Measurements from ENCODE around the gene ACOXL.
A peak's percentile ranks its signal among the peaks of the same experiment; 100 is the strongest.

The ACOXL gene

GRCh38 chr2:110720547-110720946 is 11.8 kb upstream of the ACOXL start:
- DNase-seq: no peak

- DNase-seq: no peak
Observed at GRCh38 chr2:110724820-110725219, 7.6 kb upstream of the ACOXL start.

- no peak for DNase-seq
Observed at GRCh38 chr2:110725370-110725769, 7.0 kb upstream of the ACOXL start.

- no peak for DNase-seq
Observed at GRCh38 chr2:110725859-110726258, 6.5 kb upstream of the ACOXL start.

- no peak for DNase-seq
Observed at GRCh38 chr2:110726285-110726684, 6.1 kb upstream of the ACOXL start.

- no peak for DNase-seq
Observed at GRCh38 chr2:110727923-110728322, 4.5 kb upstream of the ACOXL start.

GRCh38 chr2:110729106-110729505 is 3.3 kb upstream of the ACOXL start:
- DNase-seq: no peak

GRCh38 chr2:110731064-110731463 is 1.3 kb upstream of the ACOXL start:
- no peak for DNase-seq

GRCh38 chr2:110735366-110735765 is 3.0 kb downstream of the ACOXL start:
- DNase-seq: no peak

- no peak for DNase-seq
Observed at GRCh38 chr2:110737783-110738182, 5.4 kb downstream of the ACOXL start.

- peak; percentile 25 for DNase-seq
Observed at GRCh38 chr2:110740747-110741349, 8.5 kb downstream of the ACOXL start.

GRCh38 chr2:110741491-110741980 is 9.2 kb downstream of the ACOXL start:
- DNase-seq: no peak

GRCh38 chr2:110742412-110742811 is 10.0 kb downstream of the ACOXL start:
- no peak for DNase-seq

GRCh38 chr2:110743600-110743999 is 11.2 kb downstream of the ACOXL start:
- no peak for DNase-seq

GRCh38 chr2:110744429-110744828 is 12.1 kb downstream of the ACOXL start:
- DNase-seq: no peak

- DNase-seq: no peak
Observed at GRCh38 chr2:110745048-110745447, 12.7 kb downstream of the ACOXL start.

GRCh38 chr2:110746586-110747521 is 14.5 kb downstream of the ACOXL start:
- DNase-seq: no peak

- DNase-seq: no peak
Observed at GRCh38 chr2:110747522-110748488, 15.4 kb downstream of the ACOXL start.

GRCh38 chr2:110748489-110748867 is 16.1 kb downstream of the ACOXL start:
- no peak for DNase-seq

GRCh38 chr2:110751642-110752041 is 19.3 kb downstream of the ACOXL start:
- DNase-seq: no peak

GRCh38 chr2:110752871-110753270 is 20.5 kb downstream of the ACOXL start:
- no peak for DNase-seq

GRCh38 chr2:110755491-110756078 is 23.2 kb downstream of the ACOXL start:
- peak; percentile 17 for DNase-seq

GRCh38 chr2:110759411-110759810 is 27.0 kb downstream of the ACOXL start:
- no peak for DNase-seq

Data from HCEC 1CT (cell line).